Mesothelial cell of epicardium (in vitro differentiated cells): Measurements from ENCODE around the gene PRPSAP1. TPM values are rescaled to one million over a fixed set of nuclear protein-coding genes. Genes with fewer than 3 reads are reported as not detected.
"Not testable (repeated sequence)": the region's sequence is repeated elsewhere in the genome, so short reads cannot be mapped to it uniquely, and the experiment has no call there.

Experiments
- DNase-seq, 2 experiments: peaks; one replicate each; pipeline ENCODE4 v3.0.0; 2021; ENCODE audit warnings: low spot score in 2 of 2; ENCODE audit not compliant: unreplicated experiment in 2 of 2
- H3K27ac Mint-ChIP-seq: 2 replicates; pipeline ENCODE4 v1.8.0; 2021; ENCODE audit warnings: mixed read lengths
- H3K27me3 Mint-ChIP-seq: 2 replicates; pipeline ENCODE4 v1.8.0; 2021; ENCODE audit warnings: low read depth, mixed read lengths
- H3K36me3 Mint-ChIP-seq: 2 replicates; pipeline ENCODE4 v1.8.0; 2021; ENCODE audit warnings: mixed read lengths
- H3K4me1 Mint-ChIP-seq: 2 replicates; pipeline ENCODE4 v1.8.0; 2021; ENCODE audit warnings: mixed read lengths
- H3K4me3 Mint-ChIP-seq: 2 replicates; pipeline ENCODE4 v1.8.0; 2021; ENCODE audit warnings: mild to moderate bottlenecking, moderate library complexity, mixed read lengths
- H3K9me3 Mint-ChIP-seq: 2 replicates; pipeline ENCODE4 v1.8.0; 2021; ENCODE audit warnings: mixed read lengths
- total RNA-seq: library from RNA; stranded (reverse); gene quantifications from 3 replicates; pipeline ENCODE4 v1.2.1, GENCODE V29; 2021
- TF ChIP-seq, protein P1 (sequence below): fragments of 200-600 bp; sonication (generic); IDR thresholded peaks from one replicate; pipeline ENCODE4 v1.5.0; 2021; ENCODE audit warnings: antibody characterized with exemption; ENCODE audit not compliant: unreplicated experiment

PRPSAP1 gene
- total RNA-seq, 1 donor from 2014 or later: 51.3 TPM

DNA sequence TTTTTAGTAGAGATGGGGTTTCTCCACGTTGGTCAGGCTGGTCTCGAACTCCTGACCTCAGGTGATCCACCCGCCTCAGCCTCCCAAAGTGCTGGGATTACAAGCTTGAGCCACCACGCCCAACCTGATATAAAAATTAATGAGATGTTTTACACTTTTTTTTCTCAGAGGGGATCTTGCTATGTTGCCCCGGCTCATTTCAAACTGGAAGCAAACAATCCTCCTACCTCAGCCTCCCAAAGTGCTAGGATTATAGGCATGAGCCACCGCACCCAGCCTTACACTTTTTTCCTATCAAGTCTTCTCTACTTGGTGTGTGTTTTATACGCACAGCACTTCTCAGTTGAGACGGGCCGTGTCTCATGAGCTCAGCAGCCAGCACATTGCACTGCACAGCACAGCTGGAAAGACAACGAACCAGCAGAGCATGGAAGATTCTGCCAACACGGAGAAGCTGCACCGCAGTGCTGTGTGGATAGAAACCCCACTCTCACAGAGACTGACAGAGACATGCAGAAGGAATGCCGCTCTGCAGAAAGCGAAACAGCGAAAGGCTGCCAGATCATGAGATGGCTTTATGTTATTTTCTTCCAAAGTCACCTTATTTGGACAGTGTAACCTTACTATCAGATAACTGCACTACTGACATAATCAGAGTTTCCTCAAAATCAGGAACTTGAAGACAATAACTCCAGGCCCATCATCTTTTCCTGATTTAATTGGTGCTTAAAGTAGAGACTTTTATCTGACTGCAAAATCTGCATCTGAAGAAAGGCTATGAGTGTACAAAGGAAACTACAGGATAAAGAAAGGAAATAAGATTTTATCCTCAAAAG is 39.1 kb downstream of the PRPSAP1 start:
- no peak for DNase-seq

DNA sequence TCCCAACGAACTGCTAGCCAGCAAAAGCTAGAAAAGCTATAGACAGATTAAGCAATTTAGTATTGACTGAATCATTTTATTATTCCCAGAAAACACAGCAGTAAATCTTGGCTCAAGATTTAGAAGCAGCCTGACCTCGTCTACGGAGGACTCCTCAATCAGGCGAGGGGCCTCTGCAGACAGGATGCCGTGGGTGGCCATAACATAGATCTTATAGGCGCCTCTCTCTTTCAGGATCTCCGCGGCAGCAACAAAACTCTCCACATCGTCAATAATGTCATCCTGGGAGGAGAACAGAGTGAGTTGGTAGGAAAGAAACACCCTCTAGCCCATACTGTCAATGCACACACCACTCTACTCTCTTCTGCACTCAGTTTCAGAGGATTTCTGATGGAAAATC is 41.0 kb downstream of the PRPSAP1 start:
- peaks cover 35% of the 10 kb centered on the region for H3K36me3 Mint-ChIP-seq
- H3K9me3 Mint-ChIP-seq: no peaks in the 10 kb centered on the region
- TF ChIP-seq, protein P1, sequence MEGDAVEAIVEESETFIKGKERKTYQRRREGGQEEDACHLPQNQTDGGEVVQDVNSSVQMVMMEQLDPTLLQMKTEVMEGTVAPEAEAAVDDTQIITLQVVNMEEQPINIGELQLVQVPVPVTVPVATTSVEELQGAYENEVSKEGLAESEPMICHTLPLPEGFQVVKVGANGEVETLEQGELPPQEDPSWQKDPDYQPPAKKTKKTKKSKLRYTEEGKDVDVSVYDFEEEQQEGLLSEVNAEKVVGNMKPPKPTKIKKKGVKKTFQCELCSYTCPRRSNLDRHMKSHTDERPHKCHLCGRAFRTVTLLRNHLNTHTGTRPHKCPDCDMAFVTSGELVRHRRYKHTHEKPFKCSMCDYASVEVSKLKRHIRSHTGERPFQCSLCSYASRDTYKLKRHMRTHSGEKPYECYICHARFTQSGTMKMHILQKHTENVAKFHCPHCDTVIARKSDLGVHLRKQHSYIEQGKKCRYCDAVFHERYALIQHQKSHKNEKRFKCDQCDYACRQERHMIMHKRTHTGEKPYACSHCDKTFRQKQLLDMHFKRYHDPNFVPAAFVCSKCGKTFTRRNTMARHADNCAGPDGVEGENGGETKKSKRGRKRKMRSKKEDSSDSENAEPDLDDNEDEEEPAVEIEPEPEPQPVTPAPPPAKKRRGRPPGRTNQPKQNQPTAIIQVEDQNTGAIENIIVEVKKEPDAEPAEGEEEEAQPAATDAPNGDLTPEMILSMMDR: no peak
- no peaks in the 10 kb centered on the region for H3K27me3 Mint-ChIP-seq
- no peak for DNase-seq
- H3K4me1 Mint-ChIP-seq: peaks cover 6% of the 10 kb centered on the region
- no peak overlapping the region for H3K4me3 Mint-ChIP-seq
- H3K27ac Mint-ChIP-seq: no peak overlapping the region

More for the DNA sequence above, 39.1 kb downstream of the PRPSAP1 start:
- TF ChIP-seq, protein P1: no peak
- no peaks in the 10 kb centered on the region for H3K27me3 Mint-ChIP-seq
- H3K36me3 Mint-ChIP-seq: peaks cover 30% of the 10 kb centered on the region
- H3K9me3 Mint-ChIP-seq: no peaks in the 10 kb centered on the region
- no peak overlapping the region for H3K4me3 Mint-ChIP-seq
- H3K27ac Mint-ChIP-seq: peak overlapping the region; percentile 80
- peaks cover 6% of the 10 kb centered on the region for H3K4me1 Mint-ChIP-seq

DNA sequence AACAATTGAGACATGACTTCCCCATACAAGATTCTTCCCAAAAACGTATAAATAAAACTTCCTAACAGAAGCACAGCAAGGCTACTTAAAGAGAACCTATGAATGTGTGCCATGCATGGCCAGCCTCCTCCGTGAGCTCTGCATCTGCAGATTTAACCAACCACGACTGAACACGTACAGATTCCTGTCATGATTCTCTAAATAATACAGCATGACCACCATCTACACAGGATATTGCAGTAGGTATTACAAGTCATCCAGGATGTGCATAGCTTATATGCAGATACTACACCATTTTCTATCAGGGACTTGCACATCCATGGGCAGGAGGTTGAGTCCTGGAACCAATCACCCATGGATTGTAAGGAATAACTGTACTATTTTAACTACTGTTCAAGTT is 44.3 kb downstream of the PRPSAP1 start:
- Mint-ChIP-seq H3K9me3 (no peaks in the 10 kb centered on the region), H3K4me3 (no peak overlapping the region), H3K27ac (no peak overlapping the region), H3K36me3 (peaks cover 27% of the 10 kb centered on the region), H3K27me3 (no peaks in the 10 kb centered on the region), H3K4me1 (no peaks in the 10 kb centered on the region)
- TF ChIP-seq, protein P1: no peak
- no peak for DNase-seq

DNA sequence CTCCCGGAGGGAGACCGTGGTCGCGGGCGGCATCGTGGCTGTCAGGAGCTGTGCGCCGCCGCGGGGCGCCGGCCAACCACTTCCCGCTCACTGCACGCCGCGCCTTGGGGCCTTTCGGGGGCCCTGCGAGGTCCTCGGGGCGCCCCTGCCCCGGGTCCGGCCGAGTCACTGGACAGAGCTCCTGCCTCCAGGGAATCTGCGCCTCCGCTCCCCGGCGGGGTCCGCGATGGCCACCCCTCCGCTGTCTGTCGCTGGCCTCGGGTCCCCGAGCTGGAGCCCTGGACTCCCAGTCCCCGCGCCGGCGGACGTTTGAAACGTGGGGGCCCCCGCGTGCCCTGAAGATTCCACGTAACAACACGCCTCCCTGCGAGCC is 45.8 kb downstream of the PRPSAP1 start, which contains the start of gene QRICH2:
Gene QRICH2, minus strand, starts transcription at position 311 of the 373 bp plus-strand sequence. Its CDS starts 278 bp downstream, at position 33.
- no peak for DNase-seq
- Mint-ChIP-seq H3K27ac (no peak within 1 kb of the TSS), H3K27me3 (no peaks in the 10 kb centered on the region), H3K9me3 (no peaks in the 10 kb centered on the region), H3K36me3 (peaks cover 23% of the 10 kb centered on the region), H3K4me1 (no peaks in the 10 kb centered on the region), H3K4me3 (no peak within 1 kb of the TSS)
- TF ChIP-seq, protein P1: no peak

DNA sequence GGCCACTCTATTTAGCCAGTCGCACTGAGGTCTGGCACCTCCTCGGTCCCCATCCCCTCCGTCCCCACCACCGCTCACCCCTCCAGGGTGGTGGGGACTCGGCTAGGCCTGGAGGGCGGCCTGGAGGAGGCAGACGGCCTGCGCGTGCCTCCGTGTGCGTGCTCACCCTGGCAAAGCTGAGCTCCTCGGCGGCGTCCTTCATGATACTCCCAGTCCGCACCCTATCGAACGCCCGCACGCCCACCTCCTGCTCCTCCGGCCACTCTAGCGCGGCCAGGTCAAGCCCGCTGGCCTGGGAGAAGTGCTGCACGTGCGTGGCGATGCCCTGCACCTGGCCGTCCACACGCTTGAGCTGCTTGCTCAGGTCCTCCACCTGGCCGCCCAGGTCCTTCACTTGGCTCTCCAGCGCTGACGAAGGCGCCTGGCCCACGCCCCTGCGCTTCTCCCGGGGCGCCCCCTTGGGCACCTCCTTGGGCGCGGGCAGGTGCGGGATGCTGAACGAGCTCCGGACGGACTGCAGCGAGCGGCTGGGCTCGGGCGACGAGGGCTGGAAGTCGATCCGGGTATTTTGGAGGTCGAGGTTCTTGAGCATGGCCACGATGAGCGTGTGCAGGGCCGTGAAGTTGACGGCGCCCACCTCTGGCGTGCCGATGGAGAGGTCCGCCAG is 46.3 kb downstream of the PRPSAP1 start:
- no peak overlapping the region for H3K4me3 Mint-ChIP-seq
- no peak for DNase-seq
- no peaks in the 10 kb centered on the region for H3K27me3 Mint-ChIP-seq
- no peaks in the 10 kb centered on the region for H3K9me3 Mint-ChIP-seq
- TF ChIP-seq, protein P1: no peak
- no peaks in the 10 kb centered on the region for H3K4me1 Mint-ChIP-seq
- H3K36me3 Mint-ChIP-seq: peaks cover 19% of the 10 kb centered on the region
- H3K27ac Mint-ChIP-seq: no peak overlapping the region

DNA sequence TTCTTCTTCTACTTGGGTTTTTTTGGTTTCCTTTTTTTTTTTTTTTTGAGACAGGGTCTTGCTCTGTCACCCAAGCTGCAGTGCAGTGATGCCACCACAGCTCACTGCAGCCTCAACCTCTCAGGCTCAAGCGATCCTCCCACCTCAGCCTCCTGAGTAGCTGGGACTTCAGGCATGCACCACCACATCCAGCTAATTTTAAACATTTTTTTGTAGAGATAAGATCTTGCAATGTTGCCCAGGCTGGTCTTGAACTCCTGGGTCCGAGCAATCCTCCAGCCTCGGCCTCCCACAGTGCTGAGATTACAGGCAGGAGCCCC is 48.6 kb downstream of the PRPSAP1 start:
- not testable (repeated sequence) for DNase-seq

More for the DNA sequence above, 48.6 kb downstream of the PRPSAP1 start:
- not testable (repeated sequence) for H3K4me3 Mint-ChIP-seq, H3K27ac Mint-ChIP-seq, H3K9me3 Mint-ChIP-seq, H3K4me1 Mint-ChIP-seq, H3K27me3 Mint-ChIP-seq
- H3K36me3 Mint-ChIP-seq: peaks cover 10% of the 10 kb centered on the region
